Omental fat pad (tissue), 4 donors: ENCODE data around the gene ITPR2. TPM values are rescaled to one million over a fixed set of nuclear protein-coding genes. Genes with fewer than 3 reads are reported as not detected.

Experiments used
- ATAC-seq: fragments of 150-250 bp; one replicate; pipeline ENCODE4 v1.9.1; 2016; ENCODE audit warnings: mild to moderate bottlenecking, moderate library complexity; ENCODE audit not compliant: low FRiP score
- DNase-seq: peaks from one replicate; pipeline ENCODE4 v3.0.0-alpha.2; 2019; ENCODE audit warnings: low spot score
- total RNA-seq, 4 donors: library from RNA; depleted of rRNA; stranded (reverse); fragments of >200 nt; gene quantifications; one replicate each; pipeline ENCODE4 v1.1.0, GENCODE V29; 2016
- TF ChIP-seq, protein P1 (sequence below), 3 donors: fragments of 450-650 bp; IDR thresholded peaks; one replicate each; pipeline ENCODE4 v1.5.1; 2016 to 2017; ENCODE audit warnings: antibody characterized with exemption in 3 of 3, mild to moderate bottlenecking in 3 of 3, moderate library complexity in 2 of 3

The ITPR2 gene
- total RNA-seq, 4 donors from 2014 or later, result 39.0 to 62.9 (median 47.4) TPM

DNA sequence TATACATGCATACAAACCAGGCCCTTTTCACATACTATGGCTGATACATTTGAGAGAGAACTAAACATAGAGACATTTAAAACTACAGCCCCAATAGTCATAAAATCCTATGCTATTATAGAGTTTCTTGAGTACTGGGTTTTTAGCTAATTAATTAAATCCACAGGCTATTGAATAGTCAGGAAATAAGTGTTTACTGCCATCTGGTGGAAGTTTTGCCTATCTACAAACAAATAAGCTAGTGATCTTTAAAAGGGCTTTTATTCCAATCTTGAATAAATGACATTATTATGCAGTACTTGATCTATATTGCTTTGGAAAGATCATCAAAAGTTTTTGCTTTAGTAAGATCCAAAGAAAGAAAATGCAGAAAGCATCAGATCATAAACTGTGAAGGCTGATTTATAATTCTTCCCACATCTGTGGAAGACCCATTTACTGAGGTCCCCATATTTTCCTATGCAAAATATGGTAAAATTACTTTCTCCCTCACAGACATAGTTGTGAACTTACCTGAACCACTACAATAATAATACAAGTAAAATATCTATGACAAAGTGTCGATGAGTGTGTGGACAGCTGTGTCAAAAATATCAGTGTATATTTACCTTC is 131.3 kb downstream of the ITPR2 start:
- TF ChIP-seq, protein P1, sequence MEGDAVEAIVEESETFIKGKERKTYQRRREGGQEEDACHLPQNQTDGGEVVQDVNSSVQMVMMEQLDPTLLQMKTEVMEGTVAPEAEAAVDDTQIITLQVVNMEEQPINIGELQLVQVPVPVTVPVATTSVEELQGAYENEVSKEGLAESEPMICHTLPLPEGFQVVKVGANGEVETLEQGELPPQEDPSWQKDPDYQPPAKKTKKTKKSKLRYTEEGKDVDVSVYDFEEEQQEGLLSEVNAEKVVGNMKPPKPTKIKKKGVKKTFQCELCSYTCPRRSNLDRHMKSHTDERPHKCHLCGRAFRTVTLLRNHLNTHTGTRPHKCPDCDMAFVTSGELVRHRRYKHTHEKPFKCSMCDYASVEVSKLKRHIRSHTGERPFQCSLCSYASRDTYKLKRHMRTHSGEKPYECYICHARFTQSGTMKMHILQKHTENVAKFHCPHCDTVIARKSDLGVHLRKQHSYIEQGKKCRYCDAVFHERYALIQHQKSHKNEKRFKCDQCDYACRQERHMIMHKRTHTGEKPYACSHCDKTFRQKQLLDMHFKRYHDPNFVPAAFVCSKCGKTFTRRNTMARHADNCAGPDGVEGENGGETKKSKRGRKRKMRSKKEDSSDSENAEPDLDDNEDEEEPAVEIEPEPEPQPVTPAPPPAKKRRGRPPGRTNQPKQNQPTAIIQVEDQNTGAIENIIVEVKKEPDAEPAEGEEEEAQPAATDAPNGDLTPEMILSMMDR (IDR thresholded peaks at IDR 0.05), result no peak
- DNase-seq, result no peak
- ATAC-seq, result no peak

DNA sequence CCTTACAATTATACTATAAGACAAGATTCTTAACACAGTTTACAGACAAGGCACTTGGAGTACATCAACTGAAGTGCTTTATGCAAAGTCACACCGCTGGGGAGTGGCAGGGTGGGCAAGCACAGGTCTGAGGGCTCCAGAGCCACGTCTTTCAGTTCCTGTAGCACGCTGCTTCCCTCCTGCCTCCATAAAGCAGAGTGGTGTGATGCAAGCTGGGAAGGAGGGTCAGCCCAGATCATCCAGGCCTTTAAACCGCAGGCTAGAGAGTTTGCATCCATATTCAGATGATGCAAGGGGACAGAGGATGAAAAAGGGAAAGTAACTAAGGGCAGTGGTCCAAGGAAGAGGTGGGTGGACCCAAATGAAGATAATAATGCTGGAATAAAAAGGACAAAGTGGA is 132.6 kb downstream of the ITPR2 start:
- DNase-seq, result no peak
- ATAC-seq, result no peak
- TF ChIP-seq, protein P1 (IDR thresholded peaks at IDR 0.05), result no peak

DNA sequence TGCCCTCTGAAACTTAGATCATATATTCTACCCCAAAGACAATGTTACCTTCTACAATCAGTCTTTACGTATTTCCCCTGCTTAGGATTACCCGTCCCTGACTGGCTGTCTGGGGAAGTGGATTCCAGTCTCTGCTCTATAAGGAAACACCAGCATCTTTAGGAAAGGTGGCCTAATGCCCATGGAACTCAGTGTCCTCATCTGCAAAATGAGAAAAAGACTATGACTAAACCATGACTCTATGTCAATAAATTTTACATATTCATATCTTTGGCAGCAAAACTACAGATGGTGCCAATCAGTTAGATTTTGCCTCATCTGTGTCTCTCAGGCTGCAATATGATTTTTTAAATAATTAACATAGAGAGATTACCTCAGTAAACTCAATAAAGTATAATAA is 133.8 kb downstream of the ITPR2 start:
- DNase-seq, result no peak
- no peak for ATAC-seq
- TF ChIP-seq, protein P1 (IDR thresholded peaks at IDR 0.05), result no peak

DNA sequence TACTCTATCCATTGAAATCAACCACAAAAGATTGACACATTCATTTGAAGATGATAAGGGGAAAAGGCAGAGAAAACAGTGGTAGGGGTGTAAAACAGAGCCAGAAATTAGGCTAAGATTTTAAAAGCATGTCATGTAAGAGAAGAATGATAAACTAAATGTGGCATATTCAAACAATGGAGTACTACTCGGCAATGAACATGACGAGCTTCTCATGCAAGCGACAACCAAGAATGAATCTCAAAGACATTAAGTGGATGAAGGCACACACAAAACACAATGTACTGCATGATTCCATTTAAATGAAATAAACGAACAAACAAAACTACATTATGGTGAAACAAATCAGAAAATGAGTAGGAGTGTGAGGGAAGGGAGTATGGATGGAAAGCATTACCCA is 134.8 kb downstream of the ITPR2 start:
- DNase-seq, result no peak
- TF ChIP-seq, protein P1 (IDR thresholded peaks at IDR 0.05), result no peak
- ATAC-seq, result no peak

DNA sequence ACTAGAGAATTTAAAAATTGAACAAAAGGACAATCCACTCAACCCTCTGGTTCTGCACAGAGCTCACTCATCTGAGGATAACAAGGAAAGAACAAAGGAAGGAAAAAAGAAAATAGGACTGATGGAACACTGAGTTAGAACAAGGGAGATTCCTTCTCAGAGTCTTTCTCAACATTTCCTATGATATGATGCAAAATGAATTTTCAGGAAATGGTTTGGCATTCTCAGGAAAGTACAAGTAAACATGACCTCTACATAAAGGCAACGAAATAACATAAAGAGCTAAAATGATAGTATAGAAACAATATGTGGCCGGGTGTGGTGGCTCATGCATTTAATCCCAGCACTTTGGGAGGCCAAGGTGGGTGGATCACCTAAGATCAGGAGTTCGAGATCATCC is 135.8 kb downstream of the ITPR2 start:
- TF ChIP-seq, protein P1 (IDR thresholded peaks at IDR 0.05), result no peak
- DNase-seq, result no peak
- ATAC-seq, result no peak

DNA sequence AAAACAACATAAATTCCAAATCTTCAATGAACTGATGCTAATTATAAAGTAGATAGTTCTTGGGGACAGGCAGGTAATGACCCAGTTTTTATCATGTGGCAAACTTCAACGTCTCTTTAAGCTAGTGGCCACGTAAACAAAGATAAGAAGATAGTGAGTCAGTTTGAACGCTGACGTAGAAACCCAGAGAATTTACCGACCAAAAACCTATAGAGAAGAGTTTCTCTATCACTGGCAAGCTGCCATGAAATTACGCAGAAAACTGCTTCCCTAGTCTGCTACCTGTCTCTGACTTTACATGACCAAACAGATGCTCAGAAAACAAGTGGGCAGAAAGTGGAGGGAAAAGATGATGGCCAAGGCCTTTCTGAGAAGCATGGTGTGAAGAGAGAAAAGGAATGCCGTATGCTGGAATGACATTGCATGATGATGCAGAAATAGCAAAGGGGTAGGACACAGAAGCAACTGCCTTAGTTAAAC is 136.3 kb downstream of the ITPR2 start:
- DNase-seq (no peak), ATAC-seq (no peak)
- TF ChIP-seq, protein P1 (IDR thresholded peaks at IDR 0.05), result no peak

DNA sequence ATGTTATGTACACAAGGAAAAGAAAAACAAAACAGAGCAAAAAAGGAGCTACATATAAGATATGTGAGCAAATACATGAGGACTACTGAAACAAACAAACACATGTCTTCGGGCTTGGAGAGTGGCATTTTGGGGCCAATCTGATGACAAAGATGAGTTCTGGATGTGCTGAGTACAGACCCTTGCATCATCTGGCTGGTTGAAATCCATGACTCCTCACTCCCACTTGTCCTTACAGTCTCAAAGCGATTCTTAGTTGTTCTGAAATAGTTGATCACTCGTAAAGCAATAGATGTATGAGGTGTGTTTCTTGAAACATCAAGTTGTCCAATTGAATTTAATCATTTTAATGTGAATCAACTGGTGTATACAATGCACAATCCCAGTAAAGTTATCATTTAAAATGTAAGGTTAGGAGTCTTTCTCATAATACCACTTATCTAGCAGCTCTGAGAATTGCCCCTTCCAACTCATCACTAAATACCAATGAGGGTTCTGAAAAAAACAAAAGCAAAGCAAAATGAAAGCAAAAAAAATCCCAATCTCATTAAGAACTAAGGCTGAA is 136.9 kb downstream of the ITPR2 start:
- DNase-seq, result no peak
- TF ChIP-seq, protein P1 (IDR thresholded peaks at IDR 0.05), result no peak
- ATAC-seq, result no peak
